Measurements from ENCODE around the gene TPCN2.
A peak's percentile ranks its signal among the peaks of the same experiment; 100 is the strongest.

The TPCN2 gene

DNA sequence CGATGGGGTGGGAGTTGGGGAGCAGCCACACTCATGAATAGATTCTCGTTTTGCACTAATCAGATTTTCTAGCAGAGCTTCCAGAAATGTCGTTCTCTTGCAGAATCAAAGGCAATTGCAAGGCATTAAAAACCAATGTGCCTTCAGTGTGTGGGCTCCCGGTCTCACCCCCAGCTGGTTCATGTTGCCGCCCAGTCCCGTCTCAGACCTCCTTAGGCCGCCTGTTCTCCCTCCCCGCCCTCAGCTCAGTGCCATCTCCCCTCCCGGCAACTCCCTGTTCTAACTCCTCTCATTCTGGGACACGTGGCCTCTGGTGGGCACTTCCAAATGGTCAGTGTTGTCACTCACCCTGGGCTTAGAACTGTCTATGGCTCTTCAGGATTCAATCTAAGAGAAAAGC lies 64.5 kb downstream of the TPCN2 start:
- no peak for DNase-seq (ENCODE audit: low read depth)

DNA sequence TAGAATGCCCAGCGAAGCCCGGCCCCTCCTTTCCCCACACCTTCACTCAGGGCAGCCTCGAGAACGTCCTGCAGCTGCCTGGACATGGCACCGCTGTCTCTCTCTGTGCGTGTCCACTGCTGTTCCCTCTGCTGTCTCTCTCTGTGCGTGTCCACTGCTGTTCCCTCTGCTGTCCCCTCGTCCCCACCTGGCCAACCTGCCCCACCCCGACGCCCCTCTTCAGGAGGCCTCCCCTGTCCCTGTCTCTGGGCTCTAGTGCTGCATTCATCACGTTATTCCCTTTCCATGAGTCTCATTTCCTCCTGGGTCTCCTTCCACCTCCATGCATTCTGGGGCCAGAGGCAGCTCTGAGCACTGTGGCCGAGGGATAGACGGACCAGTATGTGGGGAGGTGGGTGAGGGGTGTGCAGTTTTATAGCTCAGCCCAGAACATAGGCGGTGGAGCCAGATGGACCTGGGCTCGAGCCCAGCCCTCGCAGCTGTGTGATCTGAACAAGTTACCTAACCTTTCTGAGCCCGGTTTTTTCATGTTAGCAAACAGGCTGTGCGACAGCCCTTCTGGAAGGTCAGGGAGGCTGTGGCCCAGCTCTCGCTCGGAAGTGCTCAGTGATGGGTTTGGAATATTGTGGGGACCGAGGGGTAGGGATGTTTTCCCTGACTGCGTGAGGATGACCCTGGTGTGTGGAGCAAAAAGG lies 65.1 kb downstream of the TPCN2 start:
- no peak for DNase-seq (ENCODE audit: low read depth)

DNA sequence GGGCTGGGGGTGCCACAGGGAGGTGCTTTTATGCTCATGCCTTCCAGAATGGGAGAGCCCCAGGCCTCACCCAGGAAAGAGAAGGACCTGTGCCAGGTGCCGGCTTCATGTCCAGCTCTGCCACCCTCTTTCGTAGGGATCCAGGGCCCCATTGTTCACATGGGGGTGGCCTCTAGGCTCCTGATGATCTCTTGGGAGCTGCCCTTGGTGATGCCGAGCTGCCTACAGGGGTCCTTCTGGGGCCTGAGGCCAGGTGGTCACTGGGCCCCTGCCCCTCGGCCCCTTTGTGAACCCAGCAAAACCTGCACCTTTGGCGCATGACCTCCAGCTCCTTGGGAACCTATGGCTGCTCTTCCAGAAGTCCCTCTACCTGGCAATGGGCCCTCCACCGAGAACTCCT lies 65.6 kb downstream of the TPCN2 start:
- no peak for DNase-seq (ENCODE audit: low read depth)

DNA sequence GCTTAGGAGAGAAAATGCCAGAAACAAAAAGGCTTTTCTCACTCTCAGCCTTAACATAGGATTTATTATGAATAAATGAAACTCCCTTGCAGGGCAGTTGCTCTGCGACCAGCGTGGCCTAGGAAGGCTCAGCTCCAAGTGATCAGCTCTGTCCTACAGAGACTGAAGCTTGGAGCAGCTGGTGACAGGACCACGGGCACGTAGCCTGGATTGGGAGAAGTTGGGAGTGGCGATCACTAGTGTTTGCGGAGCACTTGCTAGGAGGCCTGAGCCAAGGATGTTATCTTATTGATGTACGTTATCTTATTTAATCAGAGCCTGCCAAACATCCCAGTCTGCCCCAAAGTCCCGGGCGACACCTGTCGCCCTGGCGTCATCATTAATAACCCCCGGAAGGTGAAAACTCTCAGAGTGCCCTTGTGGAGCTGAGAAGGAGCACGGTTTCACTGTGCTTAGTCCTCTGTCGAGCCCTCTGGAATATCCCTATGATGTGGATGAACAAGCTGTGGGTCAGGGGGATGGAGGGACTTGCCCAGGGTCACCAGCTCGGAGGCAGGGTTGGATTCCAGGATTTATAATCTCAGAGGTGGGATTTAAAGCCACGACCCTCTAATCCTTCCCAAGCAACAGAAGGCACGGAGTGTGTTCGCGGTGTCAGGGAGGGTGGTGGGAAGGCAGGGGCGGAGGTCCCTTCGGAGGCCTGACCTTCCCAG lies 66.2 kb downstream of the TPCN2 start:
- no peak for DNase-seq (ENCODE audit: low read depth)

DNA sequence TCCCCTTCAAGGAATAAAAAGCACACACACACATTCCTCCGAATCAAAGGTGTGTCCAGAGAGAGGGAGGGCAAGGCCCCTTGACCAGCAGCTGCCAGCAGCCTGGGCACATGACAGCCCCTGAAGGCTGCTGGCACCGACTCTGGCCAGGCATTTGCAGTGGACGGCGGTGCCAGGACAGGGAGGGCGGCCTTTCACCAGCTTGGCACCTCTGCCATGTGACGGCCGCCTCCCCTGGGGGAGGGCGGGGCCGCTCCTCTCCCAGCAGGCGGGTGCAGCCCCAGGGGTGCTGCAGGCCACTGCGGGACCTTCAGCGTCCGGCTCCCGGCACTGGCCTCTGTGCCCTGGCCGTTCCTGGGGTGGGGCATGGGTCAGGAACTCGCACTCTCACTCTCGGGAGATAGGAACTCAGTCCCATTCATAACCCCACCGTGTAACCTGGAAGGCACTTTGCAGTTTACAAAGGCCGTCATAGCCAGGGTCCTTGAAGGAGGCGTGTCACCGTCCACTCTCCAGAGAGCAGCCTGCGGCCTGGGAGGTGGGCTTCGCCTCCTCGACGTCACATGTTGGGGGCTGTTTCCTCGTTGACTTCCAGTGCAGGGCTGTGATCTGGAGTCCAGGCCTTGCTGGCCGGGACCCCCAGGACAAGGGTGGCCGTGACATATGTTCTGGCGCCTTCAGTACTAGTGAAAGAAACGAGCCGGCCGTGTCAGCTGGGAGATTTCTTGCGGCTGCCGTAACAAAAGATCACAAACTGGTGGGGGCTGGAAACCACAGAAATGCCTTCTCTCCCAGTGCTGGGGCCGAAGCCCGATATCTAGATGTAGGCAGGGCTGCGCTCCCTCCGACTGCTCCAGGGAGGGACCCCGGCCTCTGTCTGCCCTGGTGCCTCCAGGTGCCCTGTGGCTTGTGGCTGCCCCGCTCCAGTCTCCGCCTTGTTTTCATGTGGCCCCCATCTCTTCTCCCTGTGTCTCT lies 67.1 kb downstream of the TPCN2 start:
- DNase-seq (ENCODE audit: low read depth): no peak

DNA sequence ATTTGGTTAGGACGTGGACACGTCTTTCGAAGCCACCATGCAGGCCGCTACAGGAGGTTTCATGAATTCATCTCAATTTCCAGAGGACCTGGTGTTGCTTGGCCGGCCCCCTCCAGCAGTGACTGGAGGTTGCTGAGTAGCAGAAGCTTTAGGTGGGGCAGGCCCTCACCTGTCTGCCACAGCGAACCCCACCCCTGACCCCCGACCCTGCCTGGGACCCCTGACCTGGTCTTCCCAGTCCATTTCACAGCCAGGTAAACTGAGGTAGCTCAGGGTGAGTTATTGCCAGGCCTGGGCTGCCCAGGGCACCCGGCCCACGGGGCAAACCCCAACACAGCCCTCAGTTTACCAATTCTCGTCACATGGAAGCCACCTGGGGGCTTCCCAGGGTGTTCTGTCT lies 67.9 kb downstream of the TPCN2 start:
- no peak for DNase-seq (ENCODE audit: low read depth)

DNA sequence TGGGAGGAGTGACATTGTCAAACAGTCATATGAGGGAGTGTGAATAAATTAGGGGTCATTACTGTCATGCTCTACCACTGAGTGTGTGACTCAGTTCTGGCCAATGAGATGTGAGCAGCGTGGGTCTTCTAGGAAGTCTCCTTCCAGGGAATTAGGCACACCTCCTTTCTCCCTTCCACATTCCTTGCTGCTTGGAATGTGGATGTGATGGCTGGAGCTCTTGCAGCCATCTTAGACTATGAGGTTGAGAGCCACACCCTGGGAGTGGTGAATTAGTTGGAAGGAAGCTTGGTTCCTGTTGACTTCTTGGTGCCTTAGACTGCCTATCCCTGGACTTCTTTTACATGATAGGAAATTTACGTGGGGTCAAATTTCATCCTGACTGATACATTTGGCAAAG lies 70.5 kb downstream of the TPCN2 start:
- no peak for DNase-seq (ENCODE audit: low read depth)

DNA sequence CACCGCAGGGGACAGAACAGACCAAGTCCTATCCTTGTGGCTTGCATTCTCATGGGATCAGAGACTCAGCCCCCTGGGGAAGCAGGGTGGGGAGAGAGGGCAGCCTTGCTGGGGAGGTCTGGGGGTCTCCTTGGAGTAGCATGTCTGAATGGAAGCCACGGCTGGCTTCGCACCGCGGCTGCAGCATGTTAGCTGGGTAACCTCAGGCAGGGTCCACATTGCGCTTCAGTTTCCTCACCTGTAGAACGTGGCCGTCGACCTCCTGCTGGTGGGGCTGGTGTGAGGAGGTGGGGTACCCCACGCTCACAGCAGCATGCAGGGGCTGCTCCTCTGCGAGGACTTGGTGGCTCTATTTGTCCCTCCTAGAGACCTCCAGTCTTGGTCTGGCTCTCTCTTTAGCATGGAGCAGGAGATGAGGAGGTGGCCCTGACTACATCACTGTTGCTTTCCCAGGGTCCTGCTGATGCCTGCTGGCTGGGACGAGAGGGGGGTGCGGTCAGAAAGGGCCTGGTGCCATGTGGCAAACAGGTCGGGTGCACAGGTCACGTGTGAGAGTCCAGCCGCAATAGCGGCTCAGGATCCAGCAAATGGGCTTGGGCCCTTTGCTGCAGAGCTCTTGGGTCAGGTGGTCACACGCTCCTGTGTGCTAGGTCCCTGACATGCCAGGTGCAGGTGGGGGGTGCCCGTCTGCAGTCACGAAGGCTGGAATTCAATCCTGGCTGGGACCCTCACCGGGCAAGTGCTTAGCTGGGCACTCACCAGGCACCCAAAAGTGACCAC lies 71.6 kb downstream of the TPCN2 start:
- no peak for DNase-seq (ENCODE audit: low read depth)

DNA sequence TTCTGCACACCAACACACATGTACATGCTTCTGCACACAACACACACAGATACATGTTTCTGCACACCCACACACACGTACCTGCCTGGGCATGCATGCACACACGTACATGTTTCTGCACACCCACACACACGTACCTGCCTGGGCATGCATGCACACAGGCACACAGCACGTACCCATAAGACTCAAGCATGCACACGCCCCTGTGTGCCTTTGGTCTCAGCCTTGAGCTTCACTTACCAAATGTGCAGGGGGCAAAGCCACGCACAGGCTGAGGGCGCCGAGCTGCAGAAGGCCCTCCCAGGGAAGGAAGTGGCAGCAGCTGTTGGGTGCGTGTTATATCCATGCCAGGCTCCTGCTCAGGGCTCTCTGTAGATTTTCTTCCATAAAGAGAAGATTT lies 72.3 kb downstream of the TPCN2 start:
- no peak for DNase-seq (ENCODE audit: low read depth)

DNA sequence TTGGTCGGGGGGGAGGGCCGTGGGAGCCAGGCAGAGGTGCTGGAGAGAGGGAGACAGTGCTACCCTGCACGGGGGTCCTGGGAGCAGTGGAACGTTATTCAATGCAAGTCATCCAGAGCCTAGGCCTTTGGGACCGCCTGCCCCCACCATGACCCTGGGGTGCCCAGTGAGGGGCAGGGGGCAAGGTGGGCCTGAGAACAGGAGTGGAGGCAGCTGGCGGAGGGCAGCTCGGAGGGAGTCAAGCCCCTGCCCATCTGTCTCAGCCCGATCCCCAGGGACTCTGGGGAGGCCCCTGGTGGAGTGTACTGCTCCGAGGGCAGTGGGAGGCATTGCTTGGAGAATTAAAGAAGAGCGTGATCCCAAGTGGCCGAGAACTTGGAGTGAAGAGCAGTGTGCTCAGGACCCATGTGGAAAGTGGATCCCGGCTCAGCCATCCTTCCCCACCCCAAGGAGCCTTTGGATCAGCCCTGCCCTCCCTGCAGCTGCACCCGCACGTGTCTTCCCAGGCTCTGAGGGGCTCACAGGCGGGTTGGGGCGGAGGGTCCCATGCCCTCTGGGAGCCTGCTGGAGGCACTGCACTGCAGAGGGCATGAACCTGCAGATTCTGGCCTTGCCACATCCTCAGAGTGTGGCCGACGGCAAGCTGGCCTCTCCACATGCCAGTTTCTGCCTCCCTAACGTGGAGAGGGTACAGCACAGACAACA lies 73.0 kb downstream of the TPCN2 start:
- no peak for DNase-seq (ENCODE audit: low read depth)

DNA sequence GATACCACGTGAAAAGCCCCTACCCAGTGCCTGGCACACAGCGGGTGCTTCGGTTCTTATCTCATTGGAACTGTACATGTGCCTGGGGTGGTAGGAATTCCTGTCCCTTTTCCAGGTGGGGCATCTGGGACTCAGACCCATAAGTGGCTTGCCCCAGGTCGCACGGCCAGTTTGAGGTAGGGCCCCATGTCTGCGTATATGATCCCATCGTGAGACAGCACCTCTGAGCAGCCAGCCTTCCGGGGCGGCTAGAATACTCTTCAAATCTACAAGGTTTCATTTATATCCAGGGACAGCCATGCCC lies 73.5 kb downstream of the TPCN2 start:
- no peak for DNase-seq (ENCODE audit: low read depth)

DNA sequence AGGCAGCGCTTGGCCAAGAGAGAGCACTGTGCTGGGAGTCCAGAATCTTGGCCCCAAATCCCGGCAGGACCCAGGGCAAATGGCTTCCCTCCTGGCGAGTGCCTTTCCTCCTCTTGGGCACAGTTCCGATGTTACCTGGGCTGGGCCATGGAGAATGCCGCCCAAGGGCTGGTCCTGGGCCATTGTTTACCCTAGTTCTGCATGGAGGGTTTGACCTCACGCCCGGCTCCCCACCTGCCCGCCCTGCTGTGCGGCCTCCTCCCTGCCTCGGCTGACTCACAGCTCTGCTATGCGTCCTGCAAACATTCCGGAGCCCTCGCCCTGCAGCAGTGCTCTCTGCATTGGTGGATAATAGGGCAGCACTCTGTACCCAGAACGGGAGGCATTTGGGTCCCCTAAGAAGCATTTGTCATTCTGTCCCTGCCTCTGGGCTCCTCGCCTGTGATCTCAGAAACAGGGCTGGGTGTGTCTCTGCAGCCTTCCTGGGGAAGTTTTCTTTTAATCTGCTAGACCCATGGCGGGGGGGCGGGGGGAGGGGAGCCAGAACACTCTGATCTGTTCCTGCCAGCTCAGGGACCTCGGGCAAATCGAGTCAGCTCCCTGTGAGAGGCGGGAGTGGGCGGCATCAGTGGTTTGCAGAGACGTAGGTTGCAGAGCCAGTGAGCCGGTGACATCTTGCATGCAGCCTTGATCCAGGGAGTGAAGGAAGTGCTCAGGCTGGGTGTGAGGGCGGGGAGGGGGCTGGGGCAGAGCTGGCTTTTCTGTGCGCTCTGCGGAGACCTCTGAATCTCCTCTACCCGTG lies 74.1 kb downstream of the TPCN2 start:
- DNase-seq (ENCODE audit: low read depth): peak; percentile 35

DNA sequence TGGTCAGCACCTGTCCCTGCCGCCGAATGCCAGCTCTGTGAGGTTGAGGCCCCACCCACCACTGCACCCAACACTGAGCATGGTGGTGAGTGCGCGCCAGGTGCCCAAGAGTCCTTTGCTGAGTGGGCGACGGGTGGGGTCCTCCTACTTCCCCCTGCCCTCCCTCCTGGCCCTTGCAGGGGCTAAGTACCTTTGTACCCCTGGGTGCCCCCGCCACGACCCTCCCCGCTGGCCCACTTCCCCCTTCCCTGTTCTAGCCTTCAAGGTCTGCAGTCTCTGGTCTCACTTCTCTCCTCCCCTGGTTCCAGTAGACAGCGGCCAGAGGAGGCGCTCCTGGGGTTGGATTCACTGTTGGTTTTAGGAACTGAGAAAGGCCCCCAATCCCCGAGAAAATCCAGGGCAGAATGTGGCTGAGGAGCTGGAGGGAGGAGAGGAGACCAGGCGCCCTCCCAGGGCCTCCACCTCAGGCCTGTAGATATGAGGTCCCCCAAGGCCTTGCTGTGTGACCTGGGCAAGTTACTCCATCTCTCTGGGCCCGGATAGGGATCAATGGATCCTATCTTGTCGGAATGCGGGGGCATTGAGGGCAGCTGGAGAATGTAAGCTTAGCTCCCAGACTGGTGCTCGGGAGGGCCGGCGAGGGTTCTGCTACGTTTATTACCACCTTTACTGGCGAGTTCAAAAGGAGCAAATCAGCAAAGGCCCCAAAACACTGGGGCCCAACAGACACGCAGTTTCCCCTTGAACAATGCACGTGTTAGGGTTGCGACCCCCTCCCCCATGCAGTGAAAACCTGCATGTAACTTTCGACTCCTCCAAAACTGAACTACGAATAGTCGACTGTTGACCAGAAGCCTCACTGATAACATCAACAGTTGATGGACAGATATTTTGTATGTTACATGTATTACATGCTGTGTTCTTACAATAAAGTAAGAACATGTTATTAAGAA lies 75.1 kb downstream of the TPCN2 start:
- DNase-seq (ENCODE audit: low read depth): no peak

DNA sequence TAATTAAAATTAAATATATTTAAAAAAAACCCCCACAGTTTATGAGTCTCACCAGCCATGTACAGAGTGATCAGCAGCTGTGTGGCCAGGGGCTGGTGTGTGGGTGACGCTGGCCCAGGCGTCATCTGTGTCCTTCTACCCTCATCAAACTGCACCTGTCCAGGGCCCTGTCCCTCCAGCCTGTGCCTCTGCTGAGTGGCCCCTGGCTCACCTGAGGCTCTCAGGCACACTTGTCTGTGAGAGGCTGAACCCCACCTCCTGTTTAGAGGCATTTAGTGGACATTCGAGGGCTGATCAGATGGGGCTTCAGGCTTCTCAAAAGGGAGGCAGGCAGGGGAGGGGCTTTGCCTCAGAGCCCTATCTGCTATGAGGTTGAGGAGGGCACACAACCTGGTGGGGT lies 77.1 kb downstream of the TPCN2 start:
- DNase-seq (ENCODE audit: low read depth): no peak

DNA sequence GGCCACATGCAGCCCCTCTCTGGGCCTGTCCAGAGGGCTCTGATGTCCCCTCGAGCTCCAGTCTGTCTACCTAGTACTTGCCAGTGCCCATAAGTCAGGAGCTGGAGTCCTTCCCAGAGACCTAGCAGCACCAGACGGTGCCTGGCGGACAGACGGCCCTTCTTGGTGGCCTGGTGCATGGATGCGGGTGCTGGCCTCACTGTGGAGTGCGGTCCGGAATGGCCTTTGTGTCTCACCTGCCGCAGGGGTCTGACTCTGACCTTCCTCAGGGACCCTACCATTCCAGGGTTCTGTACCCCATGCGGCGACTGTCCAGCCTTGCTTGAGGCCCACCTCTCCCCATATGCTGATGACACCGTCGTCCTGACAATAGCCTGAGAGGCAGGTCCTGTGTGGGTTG lies 77.6 kb downstream of the TPCN2 start:
- no peak for DNase-seq (ENCODE audit: low read depth)

DNA sequence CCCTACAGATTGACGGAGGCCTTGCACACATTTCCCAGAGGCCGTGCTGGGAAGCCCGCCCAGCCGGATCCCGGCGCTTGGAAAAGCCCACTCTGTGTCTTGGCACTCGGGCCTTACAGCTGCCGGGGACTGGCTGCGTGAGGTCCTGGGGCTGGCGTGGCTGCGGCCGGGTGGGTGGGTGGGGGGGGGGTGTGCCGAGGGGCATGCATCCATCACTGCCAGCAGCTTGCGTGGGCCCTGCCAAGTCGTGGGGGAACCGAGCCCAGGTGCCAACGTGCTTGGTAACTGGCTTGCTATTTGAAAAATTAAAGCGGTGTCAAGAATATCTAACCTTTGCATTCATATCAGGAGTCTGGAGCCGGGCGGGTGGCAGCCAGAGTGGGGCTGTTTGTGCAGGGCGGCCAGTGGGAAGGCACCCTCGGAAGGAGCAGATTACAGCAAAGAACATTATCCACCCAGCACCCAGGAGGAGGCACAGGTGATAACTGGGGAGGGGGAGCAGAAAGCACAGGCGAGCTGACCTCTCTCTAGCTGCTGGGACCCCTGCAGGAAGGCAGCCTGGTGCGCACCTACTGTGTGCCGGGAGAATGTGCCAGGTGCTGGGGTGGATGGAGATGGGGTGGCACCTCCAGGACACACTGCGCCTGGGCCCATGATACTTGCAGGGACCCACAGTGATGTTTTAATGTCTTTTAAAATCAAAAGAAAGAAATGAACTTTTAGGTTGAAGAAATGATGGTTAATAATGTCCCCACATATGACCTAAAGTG lies 78.5 kb downstream of the TPCN2 start:
- DNase-seq (ENCODE audit: low read depth): no peak

DNA sequence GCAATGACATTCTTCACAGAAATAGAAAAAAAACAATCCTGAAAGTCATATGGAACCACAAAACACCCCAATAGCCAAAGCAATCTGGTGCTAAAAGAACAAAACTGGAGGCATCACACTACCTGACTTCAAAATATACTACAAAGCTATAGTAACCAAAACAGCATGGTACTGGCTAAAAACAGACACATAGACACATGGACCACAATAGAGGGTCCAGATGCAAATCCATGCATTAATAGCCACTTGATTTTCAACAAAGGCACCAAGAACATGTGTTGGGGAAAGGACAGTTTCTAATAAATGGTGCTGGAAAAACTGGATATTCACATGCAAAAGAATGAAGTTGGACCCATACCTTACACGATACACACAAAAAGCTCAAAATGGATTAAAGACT lies 79.2 kb downstream of the TPCN2 start:
- DNase-seq (ENCODE audit: low read depth): no peak

DNA sequence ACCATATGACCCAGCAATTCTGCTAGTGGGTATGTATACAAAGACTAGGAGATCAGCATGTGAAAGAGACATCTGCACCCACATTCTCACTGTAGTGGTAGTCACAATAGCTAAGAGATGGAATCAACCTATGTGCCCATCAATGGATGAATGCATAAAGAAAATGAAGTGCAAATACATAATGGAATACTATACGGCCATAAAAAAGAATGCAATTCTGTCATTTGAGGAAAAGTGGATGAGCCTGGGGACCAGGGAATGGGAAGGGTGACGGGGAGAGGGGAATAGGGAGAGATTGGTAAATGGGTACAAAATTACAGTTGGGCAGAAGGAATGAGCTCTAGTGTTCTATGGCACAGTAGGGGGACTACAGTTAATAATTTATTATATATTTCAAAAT lies 80.3 kb downstream of the TPCN2 start:
- no peak for DNase-seq (ENCODE audit: low read depth)

DNA sequence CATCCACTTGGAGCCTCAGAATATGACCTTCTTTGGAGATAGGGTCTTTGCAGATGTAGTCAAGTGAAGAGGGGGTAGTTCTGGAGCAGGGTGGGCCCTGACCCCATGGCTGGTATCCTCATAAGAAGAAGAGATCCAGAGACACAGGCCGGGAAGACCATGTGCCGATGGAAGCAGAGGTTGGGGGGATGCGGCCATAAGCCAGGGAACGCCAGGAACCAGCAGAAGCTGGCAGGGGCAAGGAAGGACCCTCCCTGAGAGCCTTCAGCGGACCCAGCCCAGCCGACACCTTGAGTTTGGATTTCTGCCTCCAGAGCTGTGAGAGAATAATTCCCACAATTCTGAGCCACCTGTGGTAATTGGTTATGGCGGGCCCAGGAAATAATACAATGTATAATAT lies 80.9 kb downstream of the TPCN2 start:
- no peak for DNase-seq (ENCODE audit: low read depth)

Data from activated gamma-delta T cell treated with anti-CD3 and anti-CD28 coated beads, Interleukin-2, amount 50 U/mL, for 16 hours (primary cell).